ENCODE data around the gene MRPS30. TPM values are rescaled to one million over a fixed set of nuclear protein-coding genes. Genes with fewer than 3 reads are reported as not detected.
A peak's percentile ranks its signal among the peaks of the same experiment; 100 is the strongest.
"Not testable (repeated sequence)": the region's sequence is repeated elsewhere in the genome, so short reads cannot be mapped to it uniquely, and the experiment has no call there.

The MRPS30 gene
- total RNA-seq, 4 donors from 2014 or later = 38.0 to 60.3 (median 49.5) TPM

DNA sequence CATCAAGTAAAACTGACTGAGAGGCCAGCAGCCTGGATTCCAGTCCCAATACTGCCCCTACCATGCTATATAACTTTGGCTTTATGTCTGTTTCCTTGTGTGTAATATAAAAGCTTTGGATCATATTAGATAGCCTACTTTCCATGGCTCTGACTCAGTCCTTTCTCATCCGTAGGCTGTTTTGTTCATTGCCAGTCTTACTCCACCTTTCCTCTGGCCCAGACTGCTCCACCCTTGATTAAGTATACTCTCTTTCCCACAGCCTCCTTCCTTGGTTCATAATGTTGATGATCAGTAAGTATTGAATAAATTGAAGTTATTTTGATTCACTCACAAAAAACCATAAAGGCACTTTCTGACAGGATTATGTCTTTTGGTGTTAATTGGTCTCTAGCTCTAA lies 1.5 kb upstream of the MRPS30 start:
- DNase-seq = no peak
- Histone ChIP-seq H3K36me3 (peaks cover 0 to 14% (median 0%) of the 10 kb centered on the region in 3 donors), H3K4me3 (no peak overlapping the region), H3K9me3 (no peaks in the 10 kb centered on the region), H3K27ac (no peak overlapping the region), H3K4me1 (peaks cover 0 to 43% (median 14%) of the 10 kb centered on the region in 3 donors), H3K27me3 (no peaks in the 10 kb centered on the region)
- intact Hi-C loops (cut with DNase I) = no loop called here
- TF ChIP-seq, protein P1, sequence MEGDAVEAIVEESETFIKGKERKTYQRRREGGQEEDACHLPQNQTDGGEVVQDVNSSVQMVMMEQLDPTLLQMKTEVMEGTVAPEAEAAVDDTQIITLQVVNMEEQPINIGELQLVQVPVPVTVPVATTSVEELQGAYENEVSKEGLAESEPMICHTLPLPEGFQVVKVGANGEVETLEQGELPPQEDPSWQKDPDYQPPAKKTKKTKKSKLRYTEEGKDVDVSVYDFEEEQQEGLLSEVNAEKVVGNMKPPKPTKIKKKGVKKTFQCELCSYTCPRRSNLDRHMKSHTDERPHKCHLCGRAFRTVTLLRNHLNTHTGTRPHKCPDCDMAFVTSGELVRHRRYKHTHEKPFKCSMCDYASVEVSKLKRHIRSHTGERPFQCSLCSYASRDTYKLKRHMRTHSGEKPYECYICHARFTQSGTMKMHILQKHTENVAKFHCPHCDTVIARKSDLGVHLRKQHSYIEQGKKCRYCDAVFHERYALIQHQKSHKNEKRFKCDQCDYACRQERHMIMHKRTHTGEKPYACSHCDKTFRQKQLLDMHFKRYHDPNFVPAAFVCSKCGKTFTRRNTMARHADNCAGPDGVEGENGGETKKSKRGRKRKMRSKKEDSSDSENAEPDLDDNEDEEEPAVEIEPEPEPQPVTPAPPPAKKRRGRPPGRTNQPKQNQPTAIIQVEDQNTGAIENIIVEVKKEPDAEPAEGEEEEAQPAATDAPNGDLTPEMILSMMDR (IDR thresholded peaks at IDR 0.05) = no peak
- WGBS, 2 donors = 28 to 31% methylated on average over 1 of the region's 1 CpG

DNA sequence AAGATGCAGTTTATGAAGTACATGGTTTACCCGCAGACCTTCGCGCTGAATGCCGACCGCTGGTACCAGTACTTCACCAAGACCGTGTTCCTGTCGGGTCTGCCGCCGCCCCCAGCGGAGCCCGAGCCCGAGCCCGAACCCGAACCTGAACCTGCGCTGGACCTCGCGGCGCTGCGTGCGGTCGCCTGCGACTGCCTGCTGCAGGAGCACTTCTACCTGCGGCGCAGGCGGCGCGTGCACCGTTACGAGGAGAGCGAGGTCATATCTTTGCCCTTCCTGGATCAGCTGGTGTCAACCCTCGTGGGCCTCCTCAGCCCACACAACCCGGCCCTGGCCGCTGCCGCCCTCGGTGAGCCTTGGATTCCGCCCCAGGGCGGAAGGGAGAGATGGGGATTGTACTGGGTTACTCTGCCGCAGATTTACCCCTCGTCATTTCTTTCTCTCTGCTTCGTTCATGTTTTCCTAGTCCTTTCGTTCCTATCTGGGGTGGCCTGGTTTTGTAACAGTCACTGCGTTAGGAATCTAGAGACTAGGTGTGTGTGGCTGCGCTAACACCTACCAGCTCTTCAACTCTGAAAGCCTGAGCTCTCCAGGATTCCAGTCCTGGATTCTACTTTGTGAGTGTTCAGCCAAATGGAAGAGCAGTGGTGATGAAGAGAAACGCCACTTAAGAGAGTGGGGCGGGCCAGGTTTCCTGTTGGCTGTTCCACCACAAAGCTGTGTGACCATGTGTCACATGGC lies 638 bp downstream of the MRPS30 start:
- peaks cover 0 to 35% (median 0%) of the 10 kb centered on the region in 3 donors for H3K36me3 ChIP-seq
- peaks cover 0 to 43% (median 14%) of the 10 kb centered on the region in 3 donors for H3K4me1 ChIP-seq
- H3K4me3 ChIP-seq = peak overlapping the region; percentile 76 to 100 (median 98)
- H3K27ac ChIP-seq = peak overlapping the region; percentile 92 to 95 (median 93)
- H3K27me3 ChIP-seq = no peaks in the 10 kb centered on the region
- intact Hi-C loops (cut with DNase I) = no loop called here
- WGBS, 2 donors = 0% methylated on average over 11 to 14 of the region's 45 CpGs
- DNase-seq = no peak
- H3K9me3 ChIP-seq = no peaks in the 10 kb centered on the region
- TF ChIP-seq, protein P1 (IDR thresholded peaks at IDR 0.05) = no peak
- no peak for TF ChIP-seq POLR2A (IDR thresholded peaks at IDR 0.05)

DNA sequence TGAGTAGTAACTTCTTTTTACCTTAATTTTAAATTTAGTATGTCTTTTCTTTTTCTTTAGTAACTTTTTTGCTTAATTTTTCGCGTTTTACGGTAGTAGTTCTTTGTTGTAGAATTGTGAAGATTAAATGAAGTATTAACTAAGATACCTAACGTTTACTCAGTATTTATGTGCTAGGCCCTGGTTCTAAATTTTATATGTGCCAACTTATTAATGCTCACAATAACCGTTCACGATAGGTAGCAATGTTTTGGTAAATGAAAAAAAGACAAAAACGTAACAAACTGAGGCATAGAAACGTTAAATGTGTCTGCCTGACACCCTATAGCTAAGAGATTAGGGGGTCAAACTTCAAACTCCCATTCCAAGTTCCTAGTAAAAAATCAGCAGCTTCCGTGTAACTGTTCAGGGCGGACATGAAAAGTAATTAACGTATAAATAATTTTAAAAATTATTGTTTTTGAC lies 1.2 kb downstream of the MRPS30 start:
- H3K36me3 ChIP-seq = peaks cover 0 to 41% (median 0%) of the 10 kb centered on the region in 3 donors
- H3K27me3 ChIP-seq = no peaks in the 10 kb centered on the region
- H3K4me3 ChIP-seq = peak overlapping the region; percentile 76 to 100 (median 98)
- H3K27ac ChIP-seq = peak overlapping the region in 3 of 4 donors; percentile 92 to 93 (median 93)
- WGBS, 2 donors = 14 to 23% methylated on average over 11 of the region's 11 CpGs
- no peak for DNase-seq
- H3K9me3 ChIP-seq = no peaks in the 10 kb centered on the region
- peaks cover 0 to 43% (median 14%) of the 10 kb centered on the region in 3 donors for H3K4me1 ChIP-seq
- intact Hi-C loops (cut with DNase I) = no loop called here
- no peak for TF ChIP-seq POLR2A (IDR thresholded peaks at IDR 0.05)
- TF ChIP-seq, protein P1 (IDR thresholded peaks at IDR 0.05) = no peak

DNA sequence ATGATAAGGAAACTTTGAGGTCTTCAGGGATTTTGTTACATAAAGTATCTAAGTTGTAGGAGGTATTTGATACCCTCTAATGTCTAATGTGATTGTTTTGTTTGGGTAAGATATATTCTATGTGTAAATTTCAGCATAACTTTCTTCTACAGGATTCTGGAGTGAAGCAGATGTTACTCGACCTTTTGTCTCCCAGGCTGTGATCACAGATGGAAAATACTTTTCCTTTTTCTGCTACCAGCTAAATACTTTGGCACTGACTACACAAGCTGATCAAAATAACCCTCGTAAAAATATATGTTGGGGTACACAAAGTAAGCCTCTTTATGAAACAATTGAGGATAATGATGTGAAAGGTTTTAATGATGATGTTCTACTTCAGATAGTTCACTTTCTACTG lies 6.0 kb downstream of the MRPS30 start:
- Histone ChIP-seq H3K4me1 (peaks cover 0 to 21% (median 14%) of the 10 kb centered on the region in 3 donors), H3K4me3 (no peak overlapping the region), H3K9me3 (no peaks in the 10 kb centered on the region), H3K27me3 (no peaks in the 10 kb centered on the region), H3K27ac (no peak overlapping the region), H3K36me3 (peaks cover 0 to 88% (median 3%) of the 10 kb centered on the region in 3 donors)
- TF ChIP-seq POLR2A (IDR thresholded peaks at IDR 0.05) = no peak
- TF ChIP-seq, protein P1 (IDR thresholded peaks at IDR 0.05) = no peak
- intact Hi-C loops (cut with DNase I) = no loop called here
- 71 to 89% methylated on average over 2 of the region's 2 CpGs for WGBS, 2 donors
- DNase-seq = no peak

DNA sequence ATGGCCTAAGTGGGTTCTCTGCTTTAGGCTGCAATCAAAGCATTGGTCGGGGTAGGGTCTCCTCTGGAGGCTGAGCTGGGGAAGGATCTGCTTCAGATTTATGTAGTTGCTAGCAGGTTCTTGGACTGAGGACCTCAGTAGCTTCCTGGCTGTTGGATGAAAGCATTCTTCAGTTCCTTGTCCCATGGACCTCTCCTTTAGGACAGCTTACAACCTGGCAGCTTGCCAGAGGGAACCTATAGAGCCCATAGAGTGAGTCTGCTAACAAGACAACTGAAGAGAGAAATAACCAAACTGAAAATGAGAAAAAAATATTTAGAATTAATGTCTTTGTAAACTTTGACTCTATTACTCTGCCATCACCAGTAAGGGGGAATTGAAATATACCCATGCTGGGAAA lies 12.4 kb downstream of the MRPS30 start:
- intact Hi-C loops (cut with DNase I) = no loop called here
- H3K9me3 ChIP-seq = no peaks in the 10 kb centered on the region
- TF ChIP-seq, protein P1 (IDR thresholded peaks at IDR 0.05) = no peak
- no peak for TF ChIP-seq POLR2A (IDR thresholded peaks at IDR 0.05)
- no peaks in the 10 kb centered on the region for H3K27me3 ChIP-seq
- DNase-seq = no peak
- H3K4me3 ChIP-seq = no peak overlapping the region
- no peaks in the 10 kb centered on the region for H3K4me1 ChIP-seq
- H3K36me3 ChIP-seq = peaks cover 0 to 55% (median 3%) of the 10 kb centered on the region in 3 donors
- 100% methylated on average over 1 of the region's 1 CpG for WGBS, 2 donors
- H3K27ac ChIP-seq = no peak overlapping the region

DNA sequence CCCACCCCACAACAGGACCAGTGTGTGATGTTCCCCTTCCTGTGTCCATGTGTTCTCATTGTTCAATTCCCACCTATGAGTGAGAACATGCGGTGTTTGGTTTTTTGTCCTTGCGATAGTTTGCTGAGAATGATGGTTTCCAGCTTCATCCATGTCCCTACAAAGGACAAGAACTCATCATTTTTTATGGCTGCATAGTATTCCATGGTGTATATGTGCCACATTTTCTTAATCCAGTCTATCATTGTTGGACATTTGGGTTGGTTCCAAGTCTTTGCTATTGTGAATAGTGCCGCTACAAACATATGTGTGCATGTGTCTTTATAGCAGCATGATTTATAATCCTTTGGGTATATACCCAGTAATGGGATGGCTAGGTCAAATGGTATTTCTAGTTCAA lies 15.9 kb downstream of the MRPS30 start:
- intact Hi-C loops (cut with DNase I); H3K9me3 ChIP-seq; H3K27me3 ChIP-seq; DNase-seq; H3K4me3 ChIP-seq; H3K4me1 ChIP-seq; H3K27ac ChIP-seq: not testable (repeated sequence)
- WGBS, 2 donors = 95 to 100% methylated on average over 2 to 3 of the region's 3 CpGs
- H3K36me3 ChIP-seq = peaks cover 0 to 21% (median 0%) of the 10 kb centered on the region in 3 donors
